A673 (cell line): ENCODE measurements around the gene TBL1X. TPM values are rescaled to one million over a fixed set of nuclear protein-coding genes. Genes with fewer than 3 reads are reported as not detected.

Source experiments
- BruUV-seq: library from RNA; stranded (reverse); fragments of 400-500 nt; replicated peaks from 2 replicates; lab custom pipeline; 2021; lab: Mats Ljungman, UMichigan
- CTCF ChIA-PET: fragments of 300-600 bp; sonication (Branson Sonifier 250); formaldehyde crosslinking; loops from one replicate; lab custom pipeline; 2022; ENCODE audit warnings: antibody characterized with exemption; lab: Charles Lee
- POLR2A ChIA-PET: fragments of 300-600 bp; sonication (Branson Sonifier 250); formaldehyde crosslinking; loops from one replicate; lab custom pipeline; 2022; ENCODE audit warnings: antibody characterized with exemption; ENCODE audit not compliant: low non-redundant PET; lab: Charles Lee
- DNase-seq: peaks from one replicate; pipeline ENCODE4 v3.0.0-alpha.2; 2015; ENCODE audit warnings: low spot score
- H3K27ac ChIP-seq: fragments of 200-600 bp; sonication (generic); 2 replicates; pipeline ENCODE4 v1.5.1; 2016; ENCODE audit warnings: mixed run types, low read depth, mild to moderate bottlenecking, mixed read lengths, antibody characterized with exemption, low read length; ENCODE audit not compliant: poor library complexity, severe bottlenecking
- H3K27me3 ChIP-seq: fragments of 200-600 bp; sonication (generic); replicated peaks from 2 replicates; pipeline ENCODE4 v1.6.1; 2017; ENCODE audit warnings: mixed run types, low read depth, mild to moderate bottlenecking, mixed read lengths, antibody characterized with exemption, low read length; ENCODE audit not compliant: insufficient read depth, poor library complexity
- H3K36me3 ChIP-seq: fragments of 200-600 bp; sonication (generic); 2 replicates; pipeline ENCODE4 v1.6.1; 2016; ENCODE audit warnings: mixed run types, mild to moderate bottlenecking, mixed read lengths, antibody characterized with exemption, low read length; ENCODE audit not compliant: insufficient read depth, poor library complexity, severe bottlenecking
- H3K4me1 ChIP-seq: fragments of 200-600 bp; sonication (generic); 2 replicates; pipeline ENCODE4 v1.6.1; 2017; ENCODE audit warnings: mixed run types, mild to moderate bottlenecking, mixed read lengths, antibody characterized with exemption, low read length; ENCODE audit not compliant: insufficient read depth, poor library complexity, severe bottlenecking
- H3K4me3 ChIP-seq: fragments of 200-600 bp; sonication (generic); 2 replicates; pipeline ENCODE4 v1.5.1; 2016; ENCODE audit warnings: low read depth, mixed run types, mild to moderate bottlenecking, mixed read lengths, low read length; ENCODE audit not compliant: poor library complexity, severe bottlenecking
- H3K9me3 ChIP-seq: fragments of 200-600 bp; sonication (generic); 2 replicates; pipeline ENCODE4 v1.6.1; 2016; ENCODE audit warnings: mixed run types, low read depth, mild to moderate bottlenecking, mixed read lengths, antibody characterized with exemption, low read length; ENCODE audit not compliant: poor library complexity, severe bottlenecking
- CTCF ChIP-seq: fragments of 300-800, 200-600 bp; sonication (generic); conservative IDR thresholded peaks from 2 replicates; pipeline ENCODE4 v1.5.1; 2017; ENCODE audit warnings: low read depth, mild to moderate bottlenecking, antibody characterized with exemption, low read length, moderate library complexity, mixed read lengths
- EZH2 ChIP-seq: fragments of 200-600 bp; sonication (generic); IDR thresholded peaks from 2 replicates; pipeline ENCODE4 v1.6.1; 2017; ENCODE audit warnings: borderline replicate concordance, low read depth, mild to moderate bottlenecking, mixed read lengths, antibody characterized with exemption, low read length; ENCODE audit not compliant: poor library complexity, severe bottlenecking
- intact Hi-C: fragments of 100-400 bp; cut with micrococcal nuclease; formaldehyde crosslinking; loops from one replicate; pipeline ENCODE4 v1.10.0; 2022; ENCODE audit not compliant: unreplicated experiment
- total RNA-seq: library from RNA; stranded (reverse); gene quantifications from 2 replicates; pipeline ENCODE4 v1.2.3, GENCODE V29; 2021

Gene TBL1X
- total RNA-seq, 1 experiment from 2014 or later = 26.9 TPM

DNA sequence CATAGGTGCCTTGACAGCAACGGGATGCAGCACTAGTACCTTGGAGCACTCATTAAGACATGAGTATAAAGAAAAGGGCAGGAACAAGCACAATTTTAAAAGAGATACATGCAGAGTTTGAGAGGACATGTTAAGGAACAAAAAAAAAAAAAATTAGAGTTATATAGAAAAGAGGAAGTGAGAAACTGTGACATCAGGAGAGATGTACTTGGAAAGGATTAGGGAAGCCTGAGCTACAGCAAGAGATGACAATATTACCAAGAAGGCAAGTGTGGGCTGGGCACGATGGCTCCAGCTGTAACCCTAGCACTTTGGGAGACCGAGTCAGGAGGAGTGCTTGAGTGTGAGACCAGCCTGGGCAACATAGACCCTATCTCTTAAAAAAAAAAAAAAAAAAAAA lies 263.4 kb downstream of the TBL1X start:
- intact Hi-C loops = no loop called here
- Histone ChIP-seq H3K9me3 (peaks cover 15% of the 10 kb centered on the region), H3K27me3 (no peaks in the 10 kb centered on the region), H3K4me3 (no peak overlapping the region), H3K4me1 (no peaks in the 10 kb centered on the region), H3K27ac (no peak overlapping the region), H3K36me3 (no peaks in the 10 kb centered on the region)
- CTCF ChIA-PET = no interaction called here
- TF ChIP-seq EZH2 (no peak), CTCF (no peak)
- DNase-seq = no peak
- POLR2A ChIA-PET = no interaction called here
- no TSS peak for BruUV-seq

- H3K36me3 ChIP-seq = no peaks in the 10 kb centered on the region
- TF ChIP-seq CTCF = no peak
- no peak for TF ChIP-seq EZH2
- POLR2A ChIA-PET = no interaction called here
- H3K27ac ChIP-seq = no peak overlapping the region
- DNase-seq = no peak
- no peaks in the 10 kb centered on the region for H3K27me3 ChIP-seq
- H3K9me3 ChIP-seq = peaks cover 12% of the 10 kb centered on the region
- no peaks in the 10 kb centered on the region for H3K4me1 ChIP-seq
- CTCF ChIA-PET = no interaction called here
- no TSS peak for BruUV-seq
- H3K4me3 ChIP-seq = no peak overlapping the region
- intact Hi-C loops = no loop called here
Observed at GRCh38 chrX:9729171-9729885, 264.5 kb downstream of the TBL1X start.

- no peak for TF ChIP-seq CTCF
- intact Hi-C loops = no loop called here
- Histone ChIP-seq H3K9me3 (peaks cover 12% of the 10 kb centered on the region), H3K27ac (no peak overlapping the region), H3K27me3 (no peaks in the 10 kb centered on the region), H3K4me1 (no peaks in the 10 kb centered on the region), H3K36me3 (no peaks in the 10 kb centered on the region), H3K4me3 (no peak overlapping the region)
- POLR2A ChIA-PET = no interaction called here
- no peak for DNase-seq
- CTCF ChIA-PET = no interaction called here
- no TSS peak for BruUV-seq
Observed at GRCh38 chrX:9730078-9730477, 265.2 kb downstream of the TBL1X start.
